H9 (cell line): Measurements from ENCODE around the gene WNT8B. TPM values are rescaled to one million over a fixed set of nuclear protein-coding genes. Genes with fewer than 3 reads are reported as not detected.

Experiments used
- DNase-seq: peaks from one replicate; pipeline ENCODE4 v3.0.0-alpha.2; 2017
- H2AFZ ChIP-seq: one replicate; pipeline ENCODE4 v1.6.1; 2013; ENCODE audit warnings: mild to moderate bottlenecking, low read length, control low read depth, moderate library complexity
- H2AK5ac ChIP-seq: 2 replicates; pipeline ENCODE4 v1.6.1; 2013; ENCODE audit warnings: low read length, control low read depth, mixed read lengths; ENCODE audit not compliant: insufficient read length
- H2BK120ac ChIP-seq: one replicate; pipeline ENCODE4 v1.6.1; 2013; ENCODE audit warnings: low read depth, mild to moderate bottlenecking, low read length, control low read depth, inconsistent platforms; ENCODE audit not compliant: poor library complexity, severe bottlenecking
- H2BK12ac ChIP-seq: 2 replicates; pipeline ENCODE4 v1.6.1; 2013; ENCODE audit warnings: low read length, control low read depth, mixed read lengths, low read depth; ENCODE audit not compliant: insufficient read length
- H2BK15ac ChIP-seq: 2 replicates; pipeline ENCODE4 v1.6.1; 2013; ENCODE audit warnings: low read depth, low read length, control low read depth
- H2BK20ac ChIP-seq: one replicate; pipeline ENCODE4 v1.6.1; 2013; ENCODE audit warnings: low read depth, mild to moderate bottlenecking, low read length, control low read depth, inconsistent platforms; ENCODE audit not compliant: poor library complexity, severe bottlenecking
- H2BK5ac ChIP-seq: 2 replicates; pipeline ENCODE4 v1.6.1; 2013; ENCODE audit warnings: low read length, control low read depth, mixed read lengths; ENCODE audit not compliant: insufficient read length
- H3K14ac ChIP-seq: 2 replicates; pipeline ENCODE4 v1.6.1; 2013; ENCODE audit warnings: low read length, control low read depth; ENCODE audit not compliant: insufficient read depth
- H3K18ac ChIP-seq: 2 replicates; pipeline ENCODE4 v1.6.1; 2013; ENCODE audit warnings: low read depth, mild to moderate bottlenecking, mixed read lengths, low read length, control low read depth; ENCODE audit not compliant: insufficient read length
- H3K23ac ChIP-seq: 2 replicates; pipeline ENCODE4 v1.6.1; 2013; ENCODE audit warnings: low read length, control low read depth, mixed read lengths, low read depth; ENCODE audit not compliant: insufficient read length
- H3K23me2 ChIP-seq: 2 replicates; pipeline ENCODE4 v1.6.1; 2013; ENCODE audit warnings: low read depth, mild to moderate bottlenecking, mixed read lengths, low read length, control low read depth; ENCODE audit not compliant: insufficient read length, poor library complexity, severe bottlenecking
- H3K27ac ChIP-seq: 2 replicates; pipeline ENCODE4 v1.5.1; 2013; ENCODE audit warnings: low read length, control low read depth, mixed read lengths, low read depth; ENCODE audit not compliant: insufficient read length
- H3K27me3 ChIP-seq: 2 replicates; pipeline ENCODE4 v1.6.1; 2013; ENCODE audit warnings: low read length, control low read depth, inconsistent platforms; ENCODE audit not compliant: insufficient read depth
- H3K4ac ChIP-seq: 2 replicates; pipeline ENCODE4 v1.6.1; 2013; ENCODE audit warnings: low read depth, mild to moderate bottlenecking, control low read depth, inconsistent platforms, low read length, moderate library complexity
- H3K4me1 ChIP-seq: 2 replicates; pipeline ENCODE4 v1.6.1; 2013; ENCODE audit warnings: low read length, control low read depth, inconsistent platforms; ENCODE audit not compliant: insufficient read depth
- H3K4me2 ChIP-seq: 2 replicates; pipeline ENCODE4 v1.6.1; 2013; ENCODE audit warnings: low read length, control low read depth, mixed read lengths; ENCODE audit not compliant: insufficient read length, insufficient read depth
- H3K56ac ChIP-seq: 2 replicates; pipeline ENCODE4 v1.6.1; 2013; ENCODE audit warnings: low read depth, mild to moderate bottlenecking, mixed read lengths, low read length, control low read depth; ENCODE audit not compliant: insufficient read length
- H3K79me1 ChIP-seq: 2 replicates; pipeline ENCODE4 v1.6.1; 2013; ENCODE audit warnings: low read depth, mild to moderate bottlenecking, moderate library complexity, low read length, control low read depth, inconsistent platforms; ENCODE audit not compliant: insufficient read depth, poor library complexity, severe bottlenecking
- H3K79me2 ChIP-seq: 2 replicates; pipeline ENCODE4 v1.6.1; 2013; ENCODE audit warnings: low read length, control low read depth, inconsistent platforms; ENCODE audit not compliant: insufficient read depth
- H3K9ac ChIP-seq: 2 replicates; pipeline ENCODE4 v1.6.1; 2013; ENCODE audit warnings: low read length, control low read depth, mixed read lengths; ENCODE audit not compliant: insufficient read length; ENCODE audit errors: extremely low read depth
- H3K9me3 ChIP-seq: one replicate; pipeline ENCODE4 v1.6.1; 2013; ENCODE audit warnings: low read depth, low read length, inconsistent platforms; ENCODE audit not compliant: control insufficient read depth
- H3T11ph ChIP-seq: one replicate; pipeline ENCODE4 v1.6.1; 2013; ENCODE audit warnings: mild to moderate bottlenecking, low read length, control low read depth, inconsistent platforms
- H4K20me1 ChIP-seq: one replicate; pipeline ENCODE4 v1.6.1; 2013; ENCODE audit not compliant: control insufficient read depth, insufficient read length, insufficient read depth
- H4K5ac ChIP-seq: 2 replicates; pipeline ENCODE4 v1.6.1; 2013; ENCODE audit warnings: low read depth, mild to moderate bottlenecking, mixed read lengths, low read length, control low read depth; ENCODE audit not compliant: insufficient read length
- H4K8ac ChIP-seq: replicated peaks from 2 replicates; pipeline ENCODE4 v1.6.1; 2013; ENCODE audit warnings: low read length, control low read depth, mixed read lengths, low read depth; ENCODE audit not compliant: insufficient read length
- H4K91ac ChIP-seq: 2 replicates; pipeline ENCODE4 v1.6.1; 2013; ENCODE audit warnings: low read depth, mild to moderate bottlenecking, moderate library complexity, mixed read lengths, low read length, control low read depth; ENCODE audit not compliant: insufficient read length
- H3K27ac Mint-ChIP-seq, 3 experiments: 2 replicates in 2 of 3; 3 replicates in 1 of 3; pipeline ENCODE4 v1.8.0; 2020 to 2021; ENCODE audit warnings: mixed read lengths in 3 of 3, mild to moderate bottlenecking in 1 of 3, moderate library complexity in 1 of 3
- H3K27me3 Mint-ChIP-seq: 2 replicates; pipeline ENCODE4 v1.8.0; 2021; ENCODE audit warnings: low read depth, mild to moderate bottlenecking, moderate library complexity, mixed read lengths
- H3K36me3 Mint-ChIP-seq, 3 experiments: 2 replicates in 2 of 3; 3 replicates in 1 of 3; pipeline ENCODE4 v1.8.0; 2020 to 2021; ENCODE audit warnings: low read depth in 3 of 3, mixed read lengths in 3 of 3; ENCODE audit not compliant: insufficient read depth in 1 of 3
- H3K4me1 Mint-ChIP-seq, 2 experiments: 2 replicates each; pipeline ENCODE4 v1.8.0; 2020; ENCODE audit warnings: mixed read lengths in 2 of 2
- H3K4me3 Mint-ChIP-seq, 2 experiments: 2 replicates in 1 of 2; 3 replicates in 1 of 2; pipeline ENCODE4 v1.8.0; 2020 to 2021; ENCODE audit warnings: mild to moderate bottlenecking in 2 of 2, mixed read lengths in 2 of 2, moderate library complexity in 1 of 2
- H3K9me3 Mint-ChIP-seq, 2 experiments: 2 replicates in 1 of 2; 3 replicates in 1 of 2; pipeline ENCODE4 v1.8.0; 2020; ENCODE audit warnings: mild to moderate bottlenecking in 2 of 2, mixed read lengths in 2 of 2, moderate library complexity in 1 of 2
- CTCF ChIP-seq: fragments of 200-600 bp; sonication (generic); conservative IDR thresholded peaks from 3 replicates; pipeline ENCODE4 v1.8.0; 2021; ENCODE audit warnings: antibody characterized with exemption, mild to moderate bottlenecking
- WGBS: extraction: QIAGEN DNeasy Blood & Tissue Kit; methylation state at CpG from one replicate; pipeline ENCODE4 v1.1.7; 2013; ENCODE audit warnings: missing lambda C conversion rate, low lambda C conversion rate, mixed read lengths; ENCODE audit not compliant: insufficient read length; ENCODE audit errors: extremely low coverage; 5-methylcytosine and 5-hydroxymethylcytosine counted together
- total RNA-seq: library from RNA; stranded (reverse); gene quantifications from 2 replicates; pipeline ENCODE4 v1.2.1, GENCODE V29; 2021

WNT8B gene
- total RNA-seq, 1 experiment from 2014 or later = not detected

DNA sequence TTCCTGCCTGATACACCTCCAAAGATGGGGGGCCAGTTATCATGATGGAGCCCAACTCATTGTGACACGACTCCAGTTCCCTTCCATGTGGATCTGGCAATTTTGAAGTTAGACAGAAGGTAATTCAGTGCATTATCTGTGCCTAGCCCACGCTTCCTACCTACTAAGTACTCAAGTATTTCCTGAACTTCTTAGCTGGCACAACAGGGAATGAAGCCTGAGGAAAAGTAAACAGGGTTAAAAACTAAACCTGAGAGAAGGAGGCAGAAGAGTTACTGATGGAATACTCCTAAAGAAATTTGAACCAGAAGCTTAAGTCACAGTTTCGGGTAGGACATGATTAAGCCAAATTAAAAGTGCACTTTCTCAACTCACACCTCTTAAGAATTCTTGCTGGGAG lies 58.0 kb downstream of the WNT8B start:
- Histone ChIP-seq H2BK120ac (no peak overlapping the region), H2BK20ac (no peak overlapping the region), H3K27ac (no peak overlapping the region), H3K4me2 (no peak overlapping the region), H3K9me3 (no peaks in the 10 kb centered on the region), H3K4ac (no peak overlapping the region), H3T11ph (no peak overlapping the region), H3K23me2 (peaks cover 10% of the 10 kb centered on the region), H2BK12ac (no peak overlapping the region), H2BK15ac (no peak overlapping the region), H2BK5ac (no peak overlapping the region), H2AK5ac (no peak overlapping the region), H4K91ac (no peak overlapping the region), H3K79me1 (no peaks in the 10 kb centered on the region), H3K56ac (no peak overlapping the region), H4K8ac (no peak overlapping the region), H3K23ac (no peak overlapping the region), H3K14ac (no peak overlapping the region), H3K9ac (no peak overlapping the region), H2AFZ (no peak overlapping the region), H3K4me1 (no peaks in the 10 kb centered on the region), H4K20me1 (no peaks in the 10 kb centered on the region), H3K18ac (no peak overlapping the region), H3K27me3 (peaks cover 4% of the 10 kb centered on the region; the same call in 1 of the 2 replicates), H4K5ac (no peak overlapping the region), H3K79me2 (no peaks in the 10 kb centered on the region)
- Mint-ChIP-seq H3K4me3 (no peak overlapping the region), H3K4me1 (peaks cover 9 to 13% of the 10 kb centered on the region in 2 experiments), H3K27me3 (peaks cover 44% of the 10 kb centered on the region), H3K36me3 (peaks cover 2 to 25% (median 19%) of the 10 kb centered on the region in 3 experiments; a peak in 6 of 7 replicates), H3K9me3 (no peaks in the 10 kb centered on the region), H3K27ac (no peak overlapping the region)
- WGBS = no CpG with 5 or more reads among the region's 3 CpGs
- TF ChIP-seq CTCF = no peak
- no peak for DNase-seq
